ENCODE data around the gene MTM1.

The MTM1 gene

GRCh38 chrX:150602743-150603142 lies 34.3 kb downstream of the MTM1 start:
- DNase-seq (ENCODE audit: low spot score) = no peak

GRCh38 chrX:150605603-150606002 lies 37.2 kb downstream of the MTM1 start:
- no peak for DNase-seq (ENCODE audit: low spot score)

- no peak for DNase-seq (ENCODE audit: low spot score)
Observed at GRCh38 chrX:150607201-150607600, 38.8 kb downstream of the MTM1 start.

- DNase-seq (ENCODE audit: low spot score) = no peak
Observed at GRCh38 chrX:150610043-150610442, 41.6 kb downstream of the MTM1 start.

GRCh38 chrX:150610446-150610845 lies 42.0 kb downstream of the MTM1 start:
- DNase-seq (ENCODE audit: low spot score) = no peak

GRCh38 chrX:150615356-150615755 lies 46.9 kb downstream of the MTM1 start:
- DNase-seq (ENCODE audit: low spot score) = no peak

GRCh38 chrX:150616179-150616862 lies 47.9 kb downstream of the MTM1 start:
- DNase-seq (ENCODE audit: low spot score) = no peak

GRCh38 chrX:150616863-150617198 lies 48.4 kb downstream of the MTM1 start:
- no peak for DNase-seq (ENCODE audit: low spot score)

- no peak for DNase-seq (ENCODE audit: low spot score)
Observed at GRCh38 chrX:150621652-150622051, 53.2 kb downstream of the MTM1 start.

GRCh38 chrX:150623583-150623982 lies 55.2 kb downstream of the MTM1 start:
- no peak for DNase-seq (ENCODE audit: low spot score)

GRCh38 chrX:150625097-150625496 lies 56.7 kb downstream of the MTM1 start:
- DNase-seq (ENCODE audit: low spot score) = no peak

- no peak for DNase-seq (ENCODE audit: low spot score)
Observed at GRCh38 chrX:150625875-150626274, 57.5 kb downstream of the MTM1 start.

- DNase-seq (ENCODE audit: low spot score) = no peak
Observed at GRCh38 chrX:150627957-150628356, 59.5 kb downstream of the MTM1 start.

- peak; percentile 49 for DNase-seq (ENCODE audit: low spot score)
Observed at GRCh38 chrX:150635952-150636351, 67.5 kb downstream of the MTM1 start.

- no peak for DNase-seq (ENCODE audit: low spot score)
Observed at GRCh38 chrX:150642423-150642822, 74.0 kb downstream of the MTM1 start.

- DNase-seq (ENCODE audit: low spot score) = no peak
Observed at GRCh38 chrX:150643271-150643670, 74.8 kb downstream of the MTM1 start.

- no peak for DNase-seq (ENCODE audit: low spot score)
Observed at GRCh38 chrX:150643958-150644357, 75.5 kb downstream of the MTM1 start.

GRCh38 chrX:150644422-150644821 lies 76.0 kb downstream of the MTM1 start:
- no peak for DNase-seq (ENCODE audit: low spot score)

GRCh38 chrX:150647331-150647730 lies 78.9 kb downstream of the MTM1 start:
- DNase-seq (ENCODE audit: low spot score) = no peak

- no peak for DNase-seq (ENCODE audit: low spot score)
Observed at GRCh38 chrX:150648296-150648940, 80.0 kb downstream of the MTM1 start.

- peak; percentile 13 for DNase-seq (ENCODE audit: low spot score)
Observed at GRCh38 chrX:150649096-150649870, 80.9 kb downstream of the MTM1 start.

GRCh38 chrX:150651906-150652305 lies 83.5 kb downstream of the MTM1 start:
- no peak for DNase-seq (ENCODE audit: low spot score)

GRCh38 chrX:150655788-150656187 lies 87.4 kb downstream of the MTM1 start:
- DNase-seq (ENCODE audit: low spot score) = no peak

All from hepatic stellate cell (primary cell).